Uterus (tissue), 4 donors: ENCODE data around the gene KIF26B. TPM values are rescaled to one million over a fixed set of nuclear protein-coding genes. Genes with fewer than 3 reads are reported as not detected.
"Not testable (repeated sequence)": the region's sequence is repeated elsewhere in the genome, so short reads cannot be mapped to it uniquely, and the experiment has no call there.

Experiments used
- DNase-seq, 2 donors: peaks; one replicate each; pipeline ENCODE4 v3.0.0-alpha.2; 2019 to 2020
- H3K27ac ChIP-seq, 2 donors: fragments of 200-600 bp; sonication (generic); 1 replicate in 1 of 2; 2 replicates in 1 of 2; pipeline ENCODE4 v1.5.1; 2016 to 2018
- H3K27me3 ChIP-seq, 2 donors: fragments of 200-600 bp; sonication (generic); one replicate each; pipeline ENCODE4 v1.5.1; 2018 to 2019; ENCODE audit warnings: control low read depth in 1 of 2
- H3K36me3 ChIP-seq, 2 donors: fragments of 200-600 bp; sonication (generic); one replicate each; pipeline ENCODE4 v1.5.1; 2019; ENCODE audit warnings: control low read depth in 1 of 2
- H3K4me1 ChIP-seq, 2 donors: fragments of 200-600 bp; sonication (generic); one replicate each; pipeline ENCODE4 v1.5.1; 2018 to 2019; ENCODE audit warnings: control low read depth in 1 of 2
- H3K4me3 ChIP-seq, 2 donors: fragments of 200-600 bp; sonication (generic); 1 replicate in 1 of 2; 2 replicates in 1 of 2; pipeline ENCODE4 v1.5.1; 2018 to 2019; ENCODE audit warnings: mild to moderate bottlenecking in 1 of 2
- H3K9me3 ChIP-seq, 2 donors: fragments of 200-600 bp; sonication (generic); one replicate each; pipeline ENCODE4 v1.5.1; 2019; ENCODE audit warnings: control low read depth in 1 of 2
- POLR2A ChIP-seq, 2 donors: fragments of 450-650 bp; IDR thresholded peaks; one replicate each; pipeline ENCODE4 v1.6.1; 2016; ENCODE audit warnings: antibody characterized with exemption in 2 of 2, mild to moderate bottlenecking in 1 of 2, moderate library complexity in 1 of 2
- intact Hi-C: fragments of 100-400 bp; cut with DNase I; formaldehyde crosslinking; loops from one replicate; pipeline ENCODE4 v1.15.1; 2023; ENCODE audit warnings: low total_unique reads
- total RNA-seq, 4 donors: library from RNA; depleted of rRNA in 3 of 4; stranded (reverse); fragments of >200 nt in 3 of 4; gene quantifications; one replicate each; pipeline versions ENCODE4 v1.1.0 to v1.2.4, GENCODE V29; 2014 to 2023
- TF ChIP-seq, protein P1 (sequence below), 4 experiments: fragments of 200-600 bp in 2 of 4; fragments of 450-650 bp in 2 of 4; sonication (generic) in 2 of 4; IDR thresholded peaks; one replicate each; pipeline ENCODE4 v1.5.1; 2016 to 2019; ENCODE audit warnings: antibody characterized with exemption in 4 of 4, mild to moderate bottlenecking in 2 of 4, moderate library complexity in 1 of 4
- donor health status: DM: yes; HTN: yes; CAD: no.

Gene KIF26B
- total RNA-seq, 4 donors from 2014 or later: 0.27 to 17.4 (median 1.3) TPM; not detected in 1

DNA sequence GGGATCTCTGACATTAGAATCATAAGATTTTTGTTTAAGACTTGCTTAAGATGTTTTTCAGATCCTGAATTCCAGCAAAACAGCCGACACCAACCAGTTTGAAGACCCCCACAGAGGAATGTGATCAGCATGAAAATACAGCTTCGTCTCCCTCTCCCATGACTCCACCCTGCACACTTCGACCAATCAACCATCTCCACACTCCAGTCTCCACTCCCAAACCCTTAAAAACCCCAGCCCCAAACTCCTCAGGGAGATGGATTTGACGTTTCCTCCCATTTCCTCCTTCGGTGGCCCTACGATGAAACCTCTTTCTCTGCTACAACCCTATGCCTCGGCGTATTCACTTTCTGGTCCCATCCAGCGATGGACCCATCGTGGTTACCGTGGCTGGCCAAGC, 30.1 kb upstream of the KIF26B start:
- no peak for DNase-seq

DNA sequence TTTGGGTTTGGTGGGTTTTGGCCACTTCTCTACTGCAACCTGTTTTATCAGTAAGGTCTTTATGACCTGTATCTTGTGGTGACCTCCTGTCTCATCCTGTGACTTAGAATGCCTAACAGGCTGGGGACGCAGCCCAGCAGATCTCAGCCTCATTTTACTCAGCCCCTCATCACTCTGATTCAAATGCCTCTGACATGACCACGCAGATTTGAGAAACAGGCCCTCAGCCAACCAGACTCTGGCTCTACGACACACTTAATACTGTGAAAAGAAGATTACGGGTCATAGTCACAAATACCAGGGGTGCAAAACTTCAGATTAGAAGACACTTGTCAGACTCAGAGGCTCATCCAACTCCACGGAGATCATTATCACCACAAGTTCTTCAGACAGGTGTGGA, 28.3 kb upstream of the KIF26B start:
- no peak for DNase-seq
- intact Hi-C loops: no loop called here
- Histone ChIP-seq H3K27me3 (no peaks in the 10 kb centered on the region), H3K36me3 (no peaks in the 10 kb centered on the region), H3K4me1 (no peaks in the 10 kb centered on the region), H3K4me3 (no peak overlapping the region), H3K27ac (no peak overlapping the region), H3K9me3 (no peaks in the 10 kb centered on the region)
- TF ChIP-seq, protein P1, sequence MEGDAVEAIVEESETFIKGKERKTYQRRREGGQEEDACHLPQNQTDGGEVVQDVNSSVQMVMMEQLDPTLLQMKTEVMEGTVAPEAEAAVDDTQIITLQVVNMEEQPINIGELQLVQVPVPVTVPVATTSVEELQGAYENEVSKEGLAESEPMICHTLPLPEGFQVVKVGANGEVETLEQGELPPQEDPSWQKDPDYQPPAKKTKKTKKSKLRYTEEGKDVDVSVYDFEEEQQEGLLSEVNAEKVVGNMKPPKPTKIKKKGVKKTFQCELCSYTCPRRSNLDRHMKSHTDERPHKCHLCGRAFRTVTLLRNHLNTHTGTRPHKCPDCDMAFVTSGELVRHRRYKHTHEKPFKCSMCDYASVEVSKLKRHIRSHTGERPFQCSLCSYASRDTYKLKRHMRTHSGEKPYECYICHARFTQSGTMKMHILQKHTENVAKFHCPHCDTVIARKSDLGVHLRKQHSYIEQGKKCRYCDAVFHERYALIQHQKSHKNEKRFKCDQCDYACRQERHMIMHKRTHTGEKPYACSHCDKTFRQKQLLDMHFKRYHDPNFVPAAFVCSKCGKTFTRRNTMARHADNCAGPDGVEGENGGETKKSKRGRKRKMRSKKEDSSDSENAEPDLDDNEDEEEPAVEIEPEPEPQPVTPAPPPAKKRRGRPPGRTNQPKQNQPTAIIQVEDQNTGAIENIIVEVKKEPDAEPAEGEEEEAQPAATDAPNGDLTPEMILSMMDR (IDR thresholded peaks at IDR 0.05): no peak
- no peak for TF ChIP-seq POLR2A (IDR thresholded peaks at IDR 0.05)

More for the DNA sequence above, 30.1 kb upstream of the KIF26B start:
- no peaks in the 10 kb centered on the region for H3K27me3 ChIP-seq
- H3K36me3 ChIP-seq: no peaks in the 10 kb centered on the region
- no peaks in the 10 kb centered on the region for H3K4me1 ChIP-seq
- no peaks in the 10 kb centered on the region for H3K9me3 ChIP-seq
- TF ChIP-seq, protein P1 (IDR thresholded peaks at IDR 0.05): no peak
- TF ChIP-seq POLR2A (IDR thresholded peaks at IDR 0.05): no peak
- H3K4me3 ChIP-seq: no peak overlapping the region
- no peak overlapping the region for H3K27ac ChIP-seq
- intact Hi-C loops: no loop called here

DNA sequence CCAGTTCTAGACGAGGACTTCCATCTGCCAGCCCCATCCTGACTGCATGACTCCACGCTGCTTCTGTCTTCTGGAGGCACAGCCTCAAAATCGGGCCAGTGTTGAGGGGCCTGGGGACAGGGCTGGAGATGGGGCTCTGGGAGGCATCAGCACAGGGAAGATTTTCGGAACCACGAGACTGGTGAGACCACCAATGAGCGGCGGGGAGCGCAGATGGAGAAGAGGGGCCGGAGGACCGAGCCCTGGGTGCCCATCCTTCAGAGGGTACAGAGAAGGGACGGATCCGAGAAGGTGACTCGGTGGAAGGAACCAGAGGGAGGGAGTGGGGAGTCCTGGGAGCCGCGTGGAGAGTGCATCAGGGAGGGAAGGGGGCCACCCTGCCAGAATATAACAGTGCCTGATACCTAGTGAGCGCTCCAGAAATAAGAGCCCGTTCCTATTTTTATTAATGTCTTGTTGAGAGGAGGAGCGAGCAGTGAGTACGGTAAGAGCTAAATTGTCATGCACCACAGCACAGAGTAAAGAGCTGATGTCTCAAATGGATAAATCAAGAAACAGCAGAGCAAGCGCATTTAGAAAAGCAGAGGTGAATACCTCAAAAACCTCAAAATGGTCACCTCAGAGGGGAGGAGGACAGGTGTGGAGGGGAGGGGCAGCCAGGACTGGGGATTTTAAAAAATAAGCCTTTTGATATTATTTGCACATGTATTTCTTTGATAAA, 26.2 kb upstream of the KIF26B start:
- Histone ChIP-seq H3K4me1 (no peaks in the 10 kb centered on the region), H3K36me3 (no peaks in the 10 kb centered on the region), H3K4me3 (no peak overlapping the region), H3K27me3 (no peaks in the 10 kb centered on the region), H3K9me3 (no peaks in the 10 kb centered on the region), H3K27ac (no peak overlapping the region)
- intact Hi-C loops: no loop called here
- no peak for DNase-seq
- TF ChIP-seq, protein P1 (IDR thresholded peaks at IDR 0.05): no peak
- no peak for TF ChIP-seq POLR2A (IDR thresholded peaks at IDR 0.05)

DNA sequence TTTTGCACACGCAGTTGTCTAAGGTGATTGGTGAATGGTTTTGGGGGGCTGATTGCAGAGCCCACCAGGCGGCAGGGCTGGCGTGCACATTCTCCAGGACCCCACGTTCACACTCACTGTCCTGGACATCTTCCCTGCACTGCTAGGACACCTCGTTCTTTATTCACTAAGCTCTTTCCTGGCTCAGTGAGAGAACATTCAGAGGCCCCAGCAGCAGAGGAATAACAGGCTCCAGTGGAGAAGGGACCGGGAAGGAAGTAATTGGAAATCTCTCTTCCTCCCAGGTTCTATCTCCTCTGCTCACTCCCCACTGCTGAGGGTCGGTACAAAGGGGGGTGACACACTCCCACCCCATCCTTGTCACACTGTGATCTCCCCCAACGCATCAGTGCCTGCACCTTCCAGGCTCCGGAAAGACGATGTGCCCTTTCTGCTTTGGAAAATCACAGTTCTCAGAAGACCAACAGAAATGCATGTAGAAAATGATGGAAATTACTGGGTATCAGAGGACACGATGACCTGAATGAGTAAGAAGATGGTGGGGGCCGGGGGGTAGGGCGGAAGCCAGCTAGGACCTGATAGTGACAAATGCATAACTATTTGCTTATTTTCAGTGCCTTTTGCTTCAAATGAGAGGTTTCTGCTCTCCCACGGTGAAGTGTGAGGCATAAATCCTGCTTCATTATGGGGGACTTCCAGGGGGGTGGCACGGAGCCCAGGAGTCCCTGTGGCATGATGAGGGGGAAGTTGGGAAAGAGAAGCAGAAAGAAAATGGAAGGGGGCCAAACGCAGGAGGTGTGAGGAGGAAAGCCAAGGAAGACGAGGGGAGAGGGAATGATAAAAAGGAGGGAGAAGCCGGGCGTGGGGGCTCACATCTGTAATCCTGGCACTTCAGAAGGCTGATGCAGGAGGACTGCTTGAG, 25.2 kb upstream of the KIF26B start:
- H3K9me3 ChIP-seq: no peaks in the 10 kb centered on the region
- H3K4me3 ChIP-seq: no peak overlapping the region
- no peak for DNase-seq
- intact Hi-C loops: no loop called here
- no peak overlapping the region for H3K27ac ChIP-seq
- H3K27me3 ChIP-seq: no peaks in the 10 kb centered on the region
- no peaks in the 10 kb centered on the region for H3K4me1 ChIP-seq
- no peaks in the 10 kb centered on the region for H3K36me3 ChIP-seq
- TF ChIP-seq, protein P1 (IDR thresholded peaks at IDR 0.05): no peak
- no peak for TF ChIP-seq POLR2A (IDR thresholded peaks at IDR 0.05)

DNA sequence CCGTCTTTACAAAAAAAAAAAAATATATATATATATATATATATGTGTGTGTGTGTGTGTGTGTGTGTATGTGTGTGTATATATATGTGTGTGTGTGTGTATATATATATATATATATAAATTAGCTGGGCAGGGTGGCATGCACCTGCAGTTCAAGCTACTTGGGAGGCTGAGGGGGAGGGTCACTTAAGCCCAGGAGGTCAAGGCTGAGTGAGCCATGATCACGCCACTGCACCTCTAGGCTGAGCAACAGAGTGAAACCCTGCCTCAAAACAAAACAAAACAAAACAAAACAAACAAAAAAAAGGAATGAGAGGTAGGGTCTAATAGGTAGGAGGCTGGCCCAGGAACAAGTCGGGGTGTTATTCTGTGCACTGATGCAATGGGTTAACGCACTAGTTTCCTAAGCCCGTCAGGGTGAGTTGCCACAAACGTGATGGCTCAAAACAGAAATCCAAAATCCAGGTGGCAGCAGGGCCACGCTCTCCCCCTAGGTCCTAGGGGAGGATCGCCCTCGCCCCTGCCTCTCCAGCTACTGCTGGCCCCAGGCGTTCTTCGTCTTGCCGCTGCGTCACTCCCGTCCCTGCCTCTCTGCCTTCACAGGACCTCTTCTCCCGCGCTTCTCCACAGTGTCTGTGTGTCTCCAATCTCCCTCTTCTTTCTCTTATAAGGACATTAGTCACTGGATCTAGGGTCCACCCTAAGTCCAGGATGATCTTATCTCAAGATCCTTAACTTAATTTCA, 24.3 kb upstream of the KIF26B start:
- H3K36me3 ChIP-seq, H3K27me3 ChIP-seq, H3K4me1 ChIP-seq, H3K9me3 ChIP-seq, intact Hi-C loops, DNase-seq, H3K4me3 ChIP-seq, H3K27ac ChIP-seq: not testable (repeated sequence)
